ENCODE measurements around the gene CHAT.

The CHAT gene

DNA sequence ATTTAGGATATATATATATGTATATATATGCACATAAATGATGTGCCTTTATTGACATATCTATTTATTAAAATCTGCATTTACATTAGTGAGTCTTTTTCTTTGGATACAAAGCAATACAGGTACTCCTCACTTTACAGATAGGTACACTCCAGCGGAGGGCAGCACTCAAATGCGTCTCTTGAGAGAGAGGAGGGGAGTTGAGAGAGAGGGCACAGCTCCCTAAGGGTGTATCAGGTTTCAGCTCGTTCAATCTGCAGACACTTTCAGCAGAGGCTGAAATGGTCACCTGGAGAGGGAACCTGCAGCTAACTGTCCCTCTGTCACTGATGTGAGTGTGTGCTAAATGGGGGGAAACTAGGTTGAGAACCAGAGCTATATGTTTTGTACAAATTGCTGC, 87.2 kb downstream of the CHAT start:
- Histone ChIP-seq H3K9ac (ENCODE audit: low read length) (no peak overlapping the region), H3K4me3 (ENCODE audit: low read length) (no peak overlapping the region), H3K9me3 (ENCODE audit: control insufficient read depth, low read length) (peaks cover 11% of the 10 kb centered on the region), H3K4me1 (ENCODE audit: control insufficient read depth, insufficient read depth, low read length) (no peaks in the 10 kb centered on the region), H3K36me3 (ENCODE audit: control insufficient read depth, insufficient read depth, low read length, severe bottlenecking) (no peaks in the 10 kb centered on the region), H3K27me3 (replicated peaks; ENCODE audit: control insufficient read depth, insufficient read depth, low read length) (peaks cover 18% of the 10 kb centered on the region)
- DNase-seq (ENCODE audit: low read depth), result no peak

DNA sequence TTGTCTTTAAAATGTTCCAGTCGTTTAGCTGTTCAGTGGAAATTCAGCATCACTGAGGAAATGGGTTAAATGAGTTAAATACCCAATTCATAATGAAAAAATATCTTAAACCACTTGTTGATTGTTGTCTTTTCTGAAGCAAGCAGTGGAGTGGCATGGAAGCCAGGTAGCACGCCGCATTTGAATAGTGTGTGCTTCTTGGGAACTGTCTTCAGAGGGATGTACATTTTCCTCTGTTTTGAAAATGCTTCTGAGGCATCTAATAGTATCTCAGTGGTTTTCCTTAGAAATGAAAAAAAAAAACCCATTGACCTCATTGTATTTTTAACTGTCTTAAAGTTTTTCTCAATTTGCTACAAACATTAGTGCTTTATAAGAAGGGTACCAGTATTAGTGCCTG, 93.7 kb downstream of the CHAT start:
- Histone ChIP-seq H3K4me1 (ENCODE audit: control insufficient read depth, insufficient read depth, low read length) (no peaks in the 10 kb centered on the region), H3K9ac (ENCODE audit: low read length) (no peak overlapping the region), H3K4me3 (ENCODE audit: low read length) (no peak overlapping the region), H3K9me3 (ENCODE audit: control insufficient read depth, low read length) (peaks cover 17% of the 10 kb centered on the region), H3K27me3 (replicated peaks; ENCODE audit: control insufficient read depth, insufficient read depth, low read length) (peaks cover 20% of the 10 kb centered on the region), H3K36me3 (ENCODE audit: control insufficient read depth, insufficient read depth, low read length, severe bottlenecking) (no peaks in the 10 kb centered on the region)
- DNase-seq (ENCODE audit: low read depth), result no peak

DNA sequence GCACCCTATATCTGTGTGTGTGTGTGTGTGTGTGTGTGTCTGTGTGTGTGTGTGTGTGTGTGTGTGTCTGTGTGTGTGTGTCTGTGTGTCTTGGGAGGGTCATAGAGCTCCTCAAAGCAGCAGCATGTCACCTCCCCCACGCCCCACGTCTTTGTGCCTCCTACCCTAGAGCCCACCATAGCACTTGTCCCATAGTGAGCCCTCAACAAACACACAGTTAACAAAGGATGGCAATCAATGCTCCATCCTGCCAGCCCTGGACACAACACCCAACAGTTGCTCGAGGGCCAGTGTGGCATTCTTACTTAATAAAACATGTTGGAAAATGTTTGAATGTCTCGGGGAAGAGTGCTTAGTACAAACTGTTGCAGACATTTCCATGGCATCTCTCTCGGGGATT, 96.1 kb downstream of the CHAT start:
- peaks cover 16% of the 10 kb centered on the region for H3K9me3 ChIP-seq (ENCODE audit: control insufficient read depth, low read length)
- H3K27me3 ChIP-seq (replicated peaks; ENCODE audit: control insufficient read depth, insufficient read depth, low read length), result peaks cover 20% of the 10 kb centered on the region
- no peaks in the 10 kb centered on the region for H3K36me3 ChIP-seq (ENCODE audit: control insufficient read depth, insufficient read depth, low read length, severe bottlenecking)
- H3K4me1 ChIP-seq (ENCODE audit: control insufficient read depth, insufficient read depth, low read length), result no peaks in the 10 kb centered on the region
- H3K4me3 ChIP-seq (ENCODE audit: low read length), result no peak overlapping the region
- no peak overlapping the region for H3K9ac ChIP-seq (ENCODE audit: low read length)
- no peak for DNase-seq (ENCODE audit: low read depth)

DNA sequence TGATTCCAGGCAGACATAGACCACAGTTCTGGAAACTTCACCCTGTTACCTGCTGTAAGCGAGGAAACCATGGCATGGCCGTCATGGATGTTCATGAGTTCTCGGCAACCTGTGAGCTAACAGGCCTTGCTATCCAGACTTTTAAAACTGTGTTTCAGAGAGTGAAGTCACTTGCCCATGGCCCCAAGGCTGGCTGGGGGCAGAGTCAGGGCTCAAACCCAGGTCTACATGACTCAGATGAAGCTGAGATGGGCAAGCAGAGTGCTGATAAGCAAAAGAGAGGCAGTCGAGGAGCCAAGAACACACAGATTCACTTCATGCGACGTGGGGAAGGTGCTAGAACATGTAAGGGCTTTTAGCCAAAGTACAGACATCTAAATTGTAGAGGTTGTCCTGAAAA, 97.1 kb downstream of the CHAT start:
- DNase-seq (ENCODE audit: low read depth), result no peak
- Histone ChIP-seq H3K4me3 (ENCODE audit: low read length) (no peak overlapping the region), H3K27me3 (replicated peaks; ENCODE audit: control insufficient read depth, insufficient read depth, low read length) (peaks cover 20% of the 10 kb centered on the region), H3K9me3 (ENCODE audit: control insufficient read depth, low read length) (peaks cover 7% of the 10 kb centered on the region), H3K4me1 (ENCODE audit: control insufficient read depth, insufficient read depth, low read length) (no peaks in the 10 kb centered on the region), H3K9ac (ENCODE audit: low read length) (no peak overlapping the region), H3K36me3 (ENCODE audit: control insufficient read depth, insufficient read depth, low read length, severe bottlenecking) (no peaks in the 10 kb centered on the region)

DNA sequence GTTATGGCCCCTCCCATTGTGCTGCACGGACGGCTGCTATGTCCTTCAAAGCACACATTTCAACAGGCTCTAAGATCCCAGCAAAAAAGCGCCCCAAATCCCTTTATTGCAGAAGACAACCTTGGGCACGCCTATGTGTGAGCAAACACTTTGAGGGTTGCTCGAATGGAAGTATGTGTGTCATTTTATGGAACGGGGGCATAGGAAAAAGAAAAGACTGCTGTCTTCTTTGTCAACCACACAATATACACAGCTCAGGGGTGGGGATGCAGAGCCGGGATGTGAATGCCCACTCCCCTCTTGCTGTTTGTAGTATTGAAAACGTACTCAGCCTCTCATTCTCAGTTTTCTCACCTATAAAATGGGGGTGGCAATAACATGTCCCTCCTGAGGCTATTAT, 97.6 kb downstream of the CHAT start:
- H3K27me3 ChIP-seq (replicated peaks; ENCODE audit: control insufficient read depth, insufficient read depth, low read length), result peaks cover 20% of the 10 kb centered on the region
- DNase-seq (ENCODE audit: low read depth), result no peak
- no peak overlapping the region for H3K4me3 ChIP-seq (ENCODE audit: low read length)
- H3K9me3 ChIP-seq (ENCODE audit: control insufficient read depth, low read length), result peaks cover 3% of the 10 kb centered on the region
- H3K4me1 ChIP-seq (ENCODE audit: control insufficient read depth, insufficient read depth, low read length), result no peaks in the 10 kb centered on the region
- no peaks in the 10 kb centered on the region for H3K36me3 ChIP-seq (ENCODE audit: control insufficient read depth, insufficient read depth, low read length, severe bottlenecking)
- H3K9ac ChIP-seq (ENCODE audit: low read length), result no peak overlapping the region

DNA sequence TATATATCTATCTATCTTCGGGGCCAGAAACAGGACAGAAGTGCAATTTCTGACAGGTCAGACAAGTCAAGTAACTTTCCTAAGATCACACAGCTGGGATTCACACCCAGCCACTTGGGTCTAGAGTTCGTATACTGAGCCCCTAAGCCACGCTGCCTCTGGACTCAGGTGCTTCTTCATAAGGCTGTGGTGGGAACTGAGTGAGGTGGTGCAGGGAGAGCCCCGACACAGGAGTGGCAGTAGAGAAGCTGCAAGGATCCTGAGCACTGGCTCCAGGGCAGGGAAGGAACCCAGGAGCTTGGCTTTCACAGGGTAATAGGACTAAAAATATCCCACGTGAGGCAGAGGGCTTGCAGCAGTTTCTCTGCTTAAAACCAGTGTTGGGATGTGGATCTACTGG, 99.4 kb downstream of the CHAT start:
- DNase-seq (ENCODE audit: low read depth), result no peak
- Histone ChIP-seq H3K9ac (ENCODE audit: low read length) (no peak overlapping the region), H3K36me3 (ENCODE audit: control insufficient read depth, insufficient read depth, low read length, severe bottlenecking) (no peaks in the 10 kb centered on the region), H3K4me3 (ENCODE audit: low read length) (no peak overlapping the region), H3K4me1 (ENCODE audit: control insufficient read depth, insufficient read depth, low read length) (no peaks in the 10 kb centered on the region), H3K9me3 (ENCODE audit: control insufficient read depth, low read length) (peaks cover 3% of the 10 kb centered on the region), H3K27me3 (replicated peaks; ENCODE audit: control insufficient read depth, insufficient read depth, low read length) (peaks cover 13% of the 10 kb centered on the region)
